A549 (cell line): Measurements from ENCODE around the gene TECPR2. TPM values are rescaled to one million over a fixed set of nuclear protein-coding genes. Genes with fewer than 3 reads are reported as not detected.

Experiments used
- ATAC-seq, 2 experiments: fragments of 200-7000 bp in 1 of 2; fragments of >200 bp in 1 of 2; cut with Nextera tagmentation in 1 of 2; cut with Tn5 transposase in 1 of 2; 3 replicates each; pipeline versions ENCODE4 v1.8.0 to v1.9.1; 2018 to 2020; ENCODE audit warnings: mild to moderate bottlenecking in 1 of 2, moderate library complexity in 1 of 2
- CTCF ChIA-PET: fragments of 300-600 bp; sonication (Branson Sonifier 250); formaldehyde crosslinking; extraction: SDS; loops from one replicate; lab custom pipeline; 2021; ENCODE audit warnings: antibody characterized with exemption, inconsistent platforms; lab: Yijun Ruan, JAX
- POLR2A ChIA-PET: fragments of 350-600 bp; formaldehyde crosslinking; extraction: SDS; loops from one replicate; lab custom pipeline; 2021; ENCODE audit warnings: antibody characterized with exemption, inconsistent platforms; lab: Yijun Ruan, JAX
- DNase-seq, 2 experiments: peaks; one replicate each; pipeline versions ENCODE4 v3.0.0 to v3.0.0-alpha.2; 2011 to 2016; ENCODE audit warnings: low read depth in 1 of 2, low spot score in 1 of 2
- FAIRE-seq: peaks from 2 replicates; lab custom pipeline; 2011; peaks lifted over from hg19 to GRCh38; lab: Jason Lieb, UNC
- H3K27ac ChIP-seq, 2 experiments: fragments of >200 bp; sonication (Bioruptor Twin); formaldehyde crosslinking; 3 replicates each; pipeline ENCODE4 v1.5.1; 2016 to 2017
- H3K4me1 ChIP-seq: fragments of >200 bp; sonication (Bioruptor Twin); formaldehyde crosslinking; 3 replicates; pipeline ENCODE4 v1.6.1; 2016
- H3K4me2 ChIP-seq: fragments of >200 bp; sonication (Bioruptor Twin); formaldehyde crosslinking; 3 replicates; pipeline ENCODE4 v1.6.1; 2016
- H3K4me3 ChIP-seq: fragments of >200 bp; sonication (Bioruptor Twin); formaldehyde crosslinking; 3 replicates; pipeline ENCODE4 v1.5.1; 2016
- H3K9me3 ChIP-seq: fragments of >200 bp; sonication (Bioruptor Twin); formaldehyde crosslinking; 3 replicates; pipeline ENCODE4 v1.6.1; 2016
- BHLHE40 ChIP-seq: IDR thresholded peaks from 2 replicates; pipeline ENCODE4 v1.6.1; 2012; ENCODE audit warnings: low read depth, low read length, inconsistent platforms
- CBX2 ChIP-seq: fragments of 200-600 bp; sonication (generic); IDR thresholded peaks from 2 replicates; pipeline ENCODE4 v1.6.1; 2016; ENCODE audit warnings: low read depth, mild to moderate bottlenecking, borderline replicate concordance
- FOXS1 ChIP-seq: fragments of 250-450 bp; sonication (Bioruptor Pico); IDR thresholded peaks from 2 replicates; pipeline ENCODE4 v1.5.0; 2020; ENCODE audit warnings: mild to moderate bottlenecking, moderate library complexity
- GATA3 ChIP-seq: IDR thresholded peaks from 2 replicates; pipeline ENCODE4 v1.6.1; 2012; ENCODE audit warnings: borderline replicate concordance
- HOXB13 ChIP-seq: fragments of 250-450 bp; sonication (Bioruptor Pico); IDR thresholded peaks from 2 replicates; pipeline ENCODE4 v1.5.0; 2020; ENCODE audit warnings: low read depth, mild to moderate bottlenecking, moderate library complexity
- JUN ChIP-seq, 2 experiments: fragments of >200 bp; sonication (Bioruptor Twin); formaldehyde crosslinking; IDR thresholded peaks; 2 replicates in 1 of 2; 3 replicates in 1 of 2; pipeline ENCODE4 v1.6.1; 2016 to 2017
- KDM5A ChIP-seq: fragments of 200-600 bp; sonication (generic); IDR thresholded peaks from 2 replicates; pipeline ENCODE4 v1.6.1; 2016; ENCODE audit warnings: antibody characterized with exemption, mild to moderate bottlenecking
- MAZ ChIP-seq: fragments of 150-350 bp; IDR thresholded peaks from 2 replicates; pipeline ENCODE4 v1.6.1; 2014; ENCODE audit warnings: antibody characterized with exemption, low read depth, low read length, borderline replicate concordance
- MYC ChIP-seq: IDR thresholded peaks from 2 replicates; pipeline ENCODE4 v1.6.1; 2012; ENCODE audit warnings: mild to moderate bottlenecking, inconsistent platforms, low read length, improper control_type of control experiment, borderline replicate concordance
- PHF8 ChIP-seq: fragments of 200-600 bp; sonication (generic); IDR thresholded peaks from 2 replicates; pipeline ENCODE4 v1.6.1; 2016; ENCODE audit warnings: low read depth, mild to moderate bottlenecking, antibody characterized with exemption, moderate library complexity, borderline replicate concordance
- RNF2 ChIP-seq: fragments of 200-600 bp; sonication (generic); IDR thresholded peaks from 2 replicates; pipeline ENCODE4 v1.6.1; 2016; ENCODE audit warnings: low read depth, mild to moderate bottlenecking, antibody characterized with exemption, moderate library complexity, borderline replicate concordance
- TFCP2L1 ChIP-seq: fragments of 250-450 bp; sonication (Bioruptor Pico); IDR thresholded peaks from 2 replicates; pipeline ENCODE4 v1.5.0; 2021; ENCODE audit warnings: mild to moderate bottlenecking
- WGBS: methylation state at CpG from one replicate; pipeline ENCODE4 v1.1.6; 2017; ENCODE audit errors: missing lambda C conversion rate; 5-methylcytosine and 5-hydroxymethylcytosine counted together
- polyA plus RNA-seq, 4 experiments: library from polyadenylated mRNA; depleted of rRNA in 3 of 4; stranded (reverse); fragments of >200 nt; fragmentation: RNase III in 1 of 4; extraction: RNeasy Plus Mini Kit Qiagen cat#74134 plus additional on column Dnase treatment in 1 of 4; gene quantifications; 2 replicates in 3 of 4; 3 replicates in 1 of 4; pipeline ENCODE4 v1.2.3, GENCODE V29; 2011 to 2017
- TF ChIP-seq, protein P1 (sequence below): IDR thresholded peaks from 2 replicates; pipeline ENCODE4 v1.6.1; 2012
- TF ChIP-seq, protein P2 (sequence below): fragments of 450-650 bp; IDR thresholded peaks from 2 replicates; pipeline ENCODE4 v1.6.1; 2014; ENCODE audit warnings: antibody characterized with exemption
- TF ChIP-seq, protein P3 (sequence below): fragments of 200-600 bp; sonication (generic); IDR thresholded peaks from 2 replicates; pipeline ENCODE4 v1.6.1; 2016; ENCODE audit warnings: antibody characterized with exemption, mild to moderate bottlenecking, moderate library complexity
- TF ChIP-seq, protein P4 (sequence below): fragments of >200 bp; sonication (Bioruptor Twin); formaldehyde crosslinking; IDR thresholded peaks from 3 replicates; pipeline ENCODE4 v1.6.1; 2016

TECPR2 gene
- polyA plus RNA-seq, 2 of the 4 experiments (the other 2 are of a cell fraction), result 5.9 to 7.6 TPM

DNA sequence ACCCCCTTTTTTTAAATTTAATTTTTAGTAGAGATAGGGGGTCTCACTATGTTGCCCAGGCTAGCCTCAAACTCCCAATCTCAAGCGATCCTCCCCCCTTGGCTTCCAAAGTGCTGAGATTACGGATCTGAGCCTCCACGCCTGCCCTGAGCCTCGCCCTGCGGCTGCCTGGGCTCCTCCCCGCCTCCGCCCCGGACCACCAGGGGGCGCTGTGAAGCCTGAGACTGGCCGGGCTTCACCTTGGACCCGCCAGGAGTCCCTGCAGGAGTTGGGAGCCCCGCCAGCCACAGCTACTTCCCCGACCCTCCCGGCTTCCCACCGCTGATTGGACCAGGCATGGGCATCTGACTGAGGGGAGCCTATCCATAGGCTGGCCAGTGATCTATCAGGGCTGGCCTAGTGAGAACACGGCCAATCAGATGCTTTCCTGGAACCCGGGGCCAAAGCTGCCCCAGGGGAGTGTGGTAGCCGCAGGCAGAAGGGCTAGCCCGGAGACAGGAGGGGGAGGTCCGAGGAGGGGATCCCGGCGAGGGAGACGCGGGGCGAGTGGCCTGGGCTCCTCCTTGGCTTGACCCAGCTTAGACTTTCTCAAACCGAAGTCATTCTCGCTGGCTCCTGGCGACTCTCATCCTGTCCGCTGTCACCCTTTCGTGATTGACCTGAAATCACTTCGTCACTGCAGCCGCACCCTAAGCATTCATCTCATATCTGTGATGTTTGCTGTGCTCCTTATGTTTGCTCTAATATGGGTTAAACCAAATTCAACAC is 161.9 kb downstream of the TECPR2 start (continued):
- 0 out of 2 replicates have a peak, but pooled peaks have one; percentile 59 for TF ChIP-seq TFCP2L1 (CRISPR knock-in tag)
- 0 out of 2 replicates have a peak, but pooled peaks have one; percentile 43 for TF ChIP-seq MAZ
- no peak for TF ChIP-seq HOXB13
- TF ChIP-seq KDM5A, result no peak
- TF ChIP-seq RNF2, result no peak
- no peak for TF ChIP-seq CBX2
- TF ChIP-seq, protein P1, sequence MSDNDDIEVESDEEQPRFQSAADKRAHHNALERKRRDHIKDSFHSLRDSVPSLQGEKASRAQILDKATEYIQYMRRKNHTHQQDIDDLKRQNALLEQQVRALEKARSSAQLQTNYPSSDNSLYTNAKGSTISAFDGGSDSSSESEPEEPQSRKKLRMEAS, result peak; percentile 78
- TF ChIP-seq FOXS1 (CRISPR knock-in tag), result no peak
- TF ChIP-seq, protein P2, sequence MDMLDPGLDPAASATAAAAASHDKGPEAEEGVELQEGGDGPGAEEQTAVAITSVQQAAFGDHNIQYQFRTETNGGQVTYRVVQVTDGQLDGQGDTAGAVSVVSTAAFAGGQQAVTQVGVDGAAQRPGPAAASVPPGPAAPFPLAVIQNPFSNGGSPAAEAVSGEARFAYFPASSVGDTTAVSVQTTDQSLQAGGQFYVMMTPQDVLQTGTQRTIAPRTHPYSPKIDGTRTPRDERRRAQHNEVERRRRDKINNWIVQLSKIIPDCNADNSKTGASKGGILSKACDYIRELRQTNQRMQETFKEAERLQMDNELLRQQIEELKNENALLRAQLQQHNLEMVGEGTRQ, result peak; percentile 96
- TF ChIP-seq PHF8, result peak; percentile 70

DNA sequence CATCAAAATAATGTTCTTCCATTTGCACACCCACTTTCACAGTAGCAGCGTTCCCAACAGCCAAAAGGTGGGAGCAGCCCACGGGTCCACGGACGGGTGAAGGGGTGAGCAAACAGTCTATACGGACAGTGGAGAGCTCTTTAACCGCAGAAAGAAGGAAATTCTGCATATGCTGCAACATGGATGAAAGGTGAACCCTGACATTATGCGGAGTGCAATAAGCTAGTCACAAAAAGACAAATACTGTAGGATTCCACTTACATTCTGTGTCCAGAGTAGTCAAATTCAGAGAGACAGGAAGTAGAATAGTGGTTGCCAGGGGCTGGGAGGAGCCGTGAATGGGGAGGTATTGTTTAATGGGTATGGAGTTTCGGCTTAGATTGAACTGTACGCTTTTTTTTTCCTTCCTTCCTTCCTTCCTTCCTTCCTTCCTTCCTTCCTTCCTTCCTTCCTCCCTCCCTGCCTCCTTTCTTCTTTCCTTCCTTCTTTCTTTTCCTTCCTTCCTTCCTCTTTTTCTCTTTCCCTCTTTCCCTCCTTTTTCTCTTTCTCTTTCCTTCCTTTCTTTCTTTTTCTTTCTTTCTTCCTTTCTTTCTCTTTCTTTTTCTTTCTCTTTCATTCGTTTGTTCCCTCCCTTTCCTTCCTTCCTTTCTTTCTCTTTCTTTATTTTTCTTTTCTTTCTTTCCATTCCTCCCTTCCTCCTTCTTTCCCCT is 162.6 kb downstream of the TECPR2 start:
- POLR2A ChIA-PET, result interaction anchor here (0.7 to 2.7 kb wide), 8 partner anchors 16 to 70 kb away, joined by 3 to 23 read pairs (median 4); partner anchors contain the start of gene ANKRD9
- Histone ChIP-seq H3K4me1 (peaks cover 32% of the 10 kb centered on the region), H3K4me3 (peak overlapping the region; percentile 51), H3K9me3 (no peaks in the 10 kb centered on the region), H3K27ac (peak overlapping the region; percentile 85 to 88), H3K4me2 (peak overlapping the region; percentile 83)
- ATAC-seq (peak; percentile 59 to 74), FAIRE-seq (no peak), DNase-seq (peak in 1 of 2 experiments; percentile 80)
- WGBS, result 1% methylated on average over 11 of the region's 11 CpGs
- CTCF ChIA-PET, result interaction anchor here (0.5 to 3.4 kb wide), 45 partner anchors 7 to 400 kb away, joined by 3 to 49 read pairs (median 4); no protein-coding TSS in a partner anchor
- TF ChIP-seq, protein P1, result 0 out of 2 replicates have a peak, but pooled peaks have one; percentile 0
- TF ChIP-seq, protein P3, sequence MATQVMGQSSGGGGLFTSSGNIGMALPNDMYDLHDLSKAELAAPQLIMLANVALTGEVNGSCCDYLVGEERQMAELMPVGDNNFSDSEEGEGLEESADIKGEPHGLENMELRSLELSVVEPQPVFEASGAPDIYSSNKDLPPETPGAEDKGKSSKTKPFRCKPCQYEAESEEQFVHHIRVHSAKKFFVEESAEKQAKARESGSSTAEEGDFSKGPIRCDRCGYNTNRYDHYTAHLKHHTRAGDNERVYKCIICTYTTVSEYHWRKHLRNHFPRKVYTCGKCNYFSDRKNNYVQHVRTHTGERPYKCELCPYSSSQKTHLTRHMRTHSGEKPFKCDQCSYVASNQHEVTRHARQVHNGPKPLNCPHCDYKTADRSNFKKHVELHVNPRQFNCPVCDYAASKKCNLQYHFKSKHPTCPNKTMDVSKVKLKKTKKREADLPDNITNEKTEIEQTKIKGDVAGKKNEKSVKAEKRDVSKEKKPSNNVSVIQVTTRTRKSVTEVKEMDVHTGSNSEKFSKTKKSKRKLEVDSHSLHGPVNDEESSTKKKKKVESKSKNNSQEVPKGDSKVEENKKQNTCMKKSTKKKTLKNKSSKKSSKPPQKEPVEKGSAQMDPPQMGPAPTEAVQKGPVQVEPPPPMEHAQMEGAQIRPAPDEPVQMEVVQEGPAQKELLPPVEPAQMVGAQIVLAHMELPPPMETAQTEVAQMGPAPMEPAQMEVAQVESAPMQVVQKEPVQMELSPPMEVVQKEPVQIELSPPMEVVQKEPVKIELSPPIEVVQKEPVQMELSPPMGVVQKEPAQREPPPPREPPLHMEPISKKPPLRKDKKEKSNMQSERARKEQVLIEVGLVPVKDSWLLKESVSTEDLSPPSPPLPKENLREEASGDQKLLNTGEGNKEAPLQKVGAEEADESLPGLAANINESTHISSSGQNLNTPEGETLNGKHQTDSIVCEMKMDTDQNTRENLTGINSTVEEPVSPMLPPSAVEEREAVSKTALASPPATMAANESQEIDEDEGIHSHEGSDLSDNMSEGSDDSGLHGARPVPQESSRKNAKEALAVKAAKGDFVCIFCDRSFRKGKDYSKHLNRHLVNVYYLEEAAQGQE, result no peak
- TF ChIP-seq MYC (no peak), GATA3 (no peak), BHLHE40 (no peak), JUN (IDR thresholded peaks at IDR 0.05) (0 out of 5 replicates have a peak, but pooled peaks of 1 of the 2 experiments have one; percentile 29)
- TF ChIP-seq, protein P4, sequence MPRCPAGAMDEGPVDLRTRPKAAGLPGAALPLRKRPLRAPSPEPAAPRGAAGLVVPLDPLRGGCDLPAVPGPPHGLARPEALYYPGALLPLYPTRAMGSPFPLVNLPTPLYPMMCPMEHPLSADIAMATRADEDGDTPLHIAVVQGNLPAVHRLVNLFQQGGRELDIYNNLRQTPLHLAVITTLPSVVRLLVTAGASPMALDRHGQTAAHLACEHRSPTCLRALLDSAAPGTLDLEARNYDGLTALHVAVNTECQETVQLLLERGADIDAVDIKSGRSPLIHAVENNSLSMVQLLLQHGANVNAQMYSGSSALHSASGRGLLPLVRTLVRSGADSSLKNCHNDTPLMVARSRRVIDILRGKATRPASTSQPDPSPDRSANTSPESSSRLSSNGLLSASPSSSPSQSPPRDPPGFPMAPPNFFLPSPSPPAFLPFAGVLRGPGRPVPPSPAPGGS, result peak; percentile 41; the same call in 1 of the 3 replicates
